Neural progenitor cell (in vitro differentiated cells): ENCODE measurements around the gene RANBP6. TPM values are rescaled to one million over a fixed set of nuclear protein-coding genes. Genes with fewer than 3 reads are reported as not detected.
A peak's percentile ranks its signal among the peaks of the same experiment; 100 is the strongest.
"Not testable (repeated sequence)": the region's sequence is repeated elsewhere in the genome, so short reads cannot be mapped to it uniquely, and the experiment has no call there.

Experiments
- DNase-seq: peaks from one replicate; pipeline ENCODE4 v3.0.0-alpha.2; 2016; ENCODE audit warnings: low spot score
- H2AFZ ChIP-seq: fragments of 200-600 bp; sonication (generic); replicated peaks from 2 replicates; pipeline ENCODE4 v1.6.1; 2016; ENCODE audit warnings: antibody characterized with exemption
- H3F3A ChIP-seq: fragments of 200-600 bp; sonication (generic); 2 replicates; pipeline ENCODE4 v1.6.1; 2016; ENCODE audit warnings: antibody characterized with exemption, low read depth
- H3K27ac ChIP-seq: fragments of 200-600 bp; sonication (generic); 2 replicates; pipeline ENCODE4 v1.5.1; 2016; ENCODE audit warnings: mild to moderate bottlenecking
- H3K27me3 ChIP-seq: fragments of 200-600 bp; sonication (generic); 2 replicates; pipeline ENCODE4 v1.6.1; 2016; ENCODE audit warnings: mild to moderate bottlenecking, moderate library complexity
- H3K36me3 ChIP-seq: fragments of 200-600 bp; sonication (generic); 2 replicates; pipeline ENCODE4 v1.5.1; 2016
- H3K4me1 ChIP-seq: fragments of 200-600 bp; sonication (generic); 2 replicates; pipeline ENCODE4 v1.6.1; 2016; ENCODE audit warnings: mixed run types
- H3K4me2 ChIP-seq: fragments of 200-600 bp; sonication (generic); 2 replicates; pipeline ENCODE4 v1.6.1; 2016
- H3K4me3 ChIP-seq: fragments of 200-600 bp; sonication (generic); 2 replicates; pipeline ENCODE4 v1.5.1; 2016
- H3K79me2 ChIP-seq: fragments of 200-600 bp; sonication (generic); 2 replicates; pipeline ENCODE4 v1.6.1; 2016; ENCODE audit warnings: low read depth
- H3K9ac ChIP-seq: fragments of 200-600 bp; sonication (generic); 2 replicates; pipeline ENCODE4 v1.6.1; 2016
- H3K9me3 ChIP-seq: fragments of 200-600 bp; sonication (generic); 2 replicates; pipeline ENCODE4 v1.5.1; 2016; ENCODE audit warnings: low read depth
- H4K20me1 ChIP-seq: fragments of 200-600 bp; sonication (generic); 2 replicates; pipeline ENCODE4 v1.6.1; 2016; ENCODE audit warnings: low read depth
- H3K27ac Mint-ChIP-seq: 3 replicates; pipeline ENCODE4 v1.8.0; 2021; ENCODE audit warnings: mixed read lengths
- H3K27me3 Mint-ChIP-seq: 2 replicates; pipeline ENCODE4 v1.8.0; 2022; ENCODE audit warnings: low read depth, mild to moderate bottlenecking, inconsistent platforms, moderate library complexity, mixed read lengths; ENCODE audit not compliant: insufficient read depth
- H3K36me3 Mint-ChIP-seq: 3 replicates; pipeline ENCODE4 v1.8.0; 2021; ENCODE audit warnings: mixed read lengths
- H3K4me1 Mint-ChIP-seq: 3 replicates; pipeline ENCODE4 v1.8.0; 2021; ENCODE audit warnings: mixed read lengths
- H3K4me3 Mint-ChIP-seq: 3 replicates; pipeline ENCODE4 v1.8.0; 2021; ENCODE audit warnings: mild to moderate bottlenecking, moderate library complexity, mixed read lengths
- H3K9me3 Mint-ChIP-seq: 3 replicates; pipeline ENCODE4 v1.8.0; 2020; ENCODE audit warnings: mixed read lengths
- CTCF ChIP-seq: fragments of 200-600 bp; sonication (generic); IDR thresholded peaks from 2 replicates; pipeline ENCODE4 v1.5.1; 2017; ENCODE audit warnings: antibody characterized with exemption, mild to moderate bottlenecking
- EZH2 ChIP-seq: fragments of 200-600 bp; sonication (generic); IDR thresholded peaks from 2 replicates; pipeline ENCODE4 v1.6.1; 2017; ENCODE audit warnings: antibody characterized with exemption, mild to moderate bottlenecking, moderate library complexity
- EZH2phosphoT487 ChIP-seq: fragments of 200-600 bp; sonication (generic); IDR thresholded peaks from 2 replicates; pipeline ENCODE4 v1.6.1; 2017; ENCODE audit warnings: antibody characterized with exemption
- total RNA-seq: library from RNA; depleted of rRNA; stranded (reverse); fragments of >200 nt; gene quantifications from 2 replicates; pipeline ENCODE4 v1.2.3, GENCODE V29; 2015; ENCODE audit warnings: low replicate concordance

Gene RANBP6
- total RNA-seq, 1 donor from 2014 or later, result 63.0 TPM

- H3K27ac ChIP-seq, result no peak overlapping the region
- Mint-ChIP-seq H3K4me3 (no peak overlapping the region), H3K4me1 (no peaks in the 10 kb centered on the region), H3K36me3 (no peaks in the 10 kb centered on the region), H3K27me3 (peaks cover 7% of the 10 kb centered on the region), H3K27ac (no peak overlapping the region), H3K9me3 (no peaks in the 10 kb centered on the region)
- no peak for TF ChIP-seq EZH2
- peak; percentile 60 for TF ChIP-seq CTCF
- H3K9me3 ChIP-seq, result no peaks in the 10 kb centered on the region
- no peaks in the 10 kb centered on the region for H3F3A ChIP-seq
- no peaks in the 10 kb centered on the region for H3K27me3 ChIP-seq
- H3K36me3 ChIP-seq, result no peaks in the 10 kb centered on the region
- H2AFZ ChIP-seq, result peak overlapping the region; percentile 98
- H3K4me1 ChIP-seq, result no peaks in the 10 kb centered on the region
- peak; percentile 44 for DNase-seq
- no peak overlapping the region for H3K4me3 ChIP-seq
- H3K4me2 ChIP-seq, result peak overlapping the region; percentile 46
- no peaks in the 10 kb centered on the region for H4K20me1 ChIP-seq
- H3K79me2 ChIP-seq, result no peaks in the 10 kb centered on the region
- H3K9ac ChIP-seq, result no peak overlapping the region
Observed at GRCh38 chr9:6024035-6024554, 8.7 kb upstream of the RANBP6 start.

DNA sequence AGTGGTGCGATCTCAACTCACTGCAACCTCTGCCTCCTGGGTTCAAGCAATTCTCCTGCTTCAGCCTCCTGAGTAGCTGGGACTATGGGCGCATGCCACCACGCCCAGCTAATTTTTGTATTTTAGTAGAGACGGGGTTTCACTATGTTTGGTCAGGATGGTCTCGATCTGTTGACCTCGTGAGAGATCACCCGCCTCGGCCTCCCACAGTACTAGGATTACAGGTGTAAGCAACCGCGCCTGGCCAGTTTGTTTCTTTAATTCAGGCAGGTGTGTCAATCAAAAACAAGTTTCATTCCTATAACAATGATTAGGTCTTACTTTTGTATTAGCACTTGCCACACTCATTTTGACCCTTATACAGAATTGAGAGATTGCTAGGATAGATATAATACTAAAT is 1.6 kb upstream of the RANBP6 start:
- H3K4me3 ChIP-seq, H3K9ac ChIP-seq, DNase-seq, H3K27ac ChIP-seq, H3K27me3 ChIP-seq, H3K4me2 ChIP-seq, H3F3A ChIP-seq, H3K9me3 ChIP-seq, H3K27me3 Mint-ChIP-seq, H2AFZ ChIP-seq, H3K4me3 Mint-ChIP-seq, H3K27ac Mint-ChIP-seq, H3K9me3 Mint-ChIP-seq: not testable (repeated sequence)
- Histone ChIP-seq H3K36me3 (peaks cover 14% of the 10 kb centered on the region), H3K79me2 (peaks cover 35% of the 10 kb centered on the region), H3K4me1 (peaks cover 20% of the 10 kb centered on the region), H4K20me1 (peaks cover 12% of the 10 kb centered on the region)
- Mint-ChIP-seq H3K36me3 (peaks cover 21% of the 10 kb centered on the region), H3K4me1 (peaks cover 30% of the 10 kb centered on the region)

DNA sequence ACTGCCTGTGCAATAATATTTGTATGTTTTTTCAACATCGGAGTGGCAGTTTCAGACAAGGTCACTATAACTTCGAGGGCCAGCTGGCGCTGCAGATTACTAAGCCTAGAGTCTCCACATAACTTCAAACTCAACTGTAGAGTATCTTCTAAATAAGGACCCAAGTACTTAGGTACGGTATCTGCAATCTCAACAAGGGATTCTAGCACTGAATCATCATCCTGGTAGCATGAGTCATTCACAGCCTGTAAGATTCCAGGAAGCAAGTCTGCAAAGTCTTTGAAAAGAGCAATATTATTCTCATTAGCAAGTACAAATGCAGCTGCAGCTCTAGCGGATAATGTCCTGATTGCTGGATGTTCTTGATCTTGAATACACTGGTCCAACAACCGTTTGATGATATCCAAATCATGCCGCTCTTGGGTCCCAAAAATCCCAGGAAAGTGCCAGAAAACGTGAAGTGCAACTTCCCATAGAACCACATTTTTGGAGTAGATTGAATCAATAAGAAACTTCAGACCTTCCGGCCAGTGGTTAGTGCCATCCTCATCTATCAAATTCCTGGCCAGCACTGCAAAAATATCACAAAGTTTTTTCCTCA is 654 bp downstream of the RANBP6 start:
- Histone ChIP-seq H3K4me1 (peaks cover 22% of the 10 kb centered on the region), H3K4me2 (peak overlapping the region; percentile 94), H3K27ac (no peak overlapping the region), H3K79me2 (peaks cover 57% of the 10 kb centered on the region), H3K36me3 (peaks cover 14% of the 10 kb centered on the region), H3K4me3 (peak overlapping the region; percentile 96), H3K9me3 (no peaks in the 10 kb centered on the region), H3F3A (peaks cover 7% of the 10 kb centered on the region), H2AFZ (peak overlapping the region; percentile 97), H4K20me1 (peaks cover 12% of the 10 kb centered on the region), H3K9ac (peak overlapping the region; percentile 95), H3K27me3 (no peaks in the 10 kb centered on the region)
- H3K4me1 Mint-ChIP-seq, result peaks cover 35% of the 10 kb centered on the region
- peaks cover 25% of the 10 kb centered on the region for H3K36me3 Mint-ChIP-seq
- H3K27me3 Mint-ChIP-seq, result no peaks in the 10 kb centered on the region
- peak overlapping the region; percentile 97 for H3K27ac Mint-ChIP-seq
- peak overlapping the region; percentile 96 for H3K4me3 Mint-ChIP-seq
- TF ChIP-seq EZH2phosphoT487 (no peak), EZH2 (no peak), CTCF (no peak)
- H3K9me3 Mint-ChIP-seq, result no peaks in the 10 kb centered on the region
- no peak for DNase-seq
